Breast epithelium (tissue), 4 donors: ENCODE results near the gene DYRK3. TPM values are rescaled to one million over a fixed set of nuclear protein-coding genes. Genes with fewer than 3 reads are reported as not detected.

Source experiments
- DNase-seq, 2 donors: peaks; one replicate each; pipeline ENCODE4 v3.0.0-alpha.2; 2019; ENCODE audit warnings: low spot score in 2 of 2
- H3K27ac ChIP-seq, 2 donors: fragments of 200-600 bp; sonication (generic) in 1 of 2; one replicate each; pipeline ENCODE4 v1.5.1; 2016 to 2019; ENCODE audit warnings: mild to moderate bottlenecking in 1 of 2
- H3K27me3 ChIP-seq, 2 donors: fragments of 200-600 bp; sonication (generic) in 1 of 2; one replicate each; pipeline versions ENCODE4 v1.5.1 to v1.6.0; 2017 to 2019; ENCODE audit warnings: control low read depth in 1 of 2, mild to moderate bottlenecking in 1 of 2
- H3K36me3 ChIP-seq: fragments of 200-600 bp; one replicate; pipeline ENCODE4 v1.5.1; 2019
- H3K4me1 ChIP-seq, 2 donors: fragments of 200-600 bp; sonication (generic); one replicate each; pipeline ENCODE4 v1.5.1; 2016 to 2019; ENCODE audit warnings: control low read depth in 1 of 2
- H3K4me3 ChIP-seq, 3 donors: fragments of 200-600 bp; sonication (generic); 1 replicate in 2 of 3; 2 replicates in 1 of 3; pipeline ENCODE4 v1.5.1; 2016 to 2019; ENCODE audit warnings: mild to moderate bottlenecking in 3 of 3, moderate library complexity in 2 of 3
- H3K9me3 ChIP-seq, 2 donors: fragments of 200-600 bp; sonication (generic) in 1 of 2; one replicate each; pipeline ENCODE4 v1.5.1; 2016 to 2019; ENCODE audit warnings: control low read depth in 1 of 2
- POLR2A ChIP-seq: fragments of 450-650 bp; IDR thresholded peaks from one replicate; pipeline ENCODE4 v1.6.1; 2016; ENCODE audit warnings: antibody characterized with exemption, mild to moderate bottlenecking, moderate library complexity
- POLR2AphosphoS5 ChIP-seq, 3 donors: sonication (generic); formaldehyde crosslinking; IDR thresholded peaks; one replicate each; pipeline ENCODE4 v1.6.1; 2017; ENCODE audit warnings: antibody characterized with exemption in 3 of 3
- intact Hi-C: fragments of 100-400 bp; cut with DNase I; formaldehyde crosslinking; loops from one replicate; pipeline ENCODE4 v1.15.1; 2023; ENCODE audit warnings: low total_unique reads
- total RNA-seq, 3 donors: library from RNA; depleted of rRNA; stranded (reverse); fragments of >200 nt; gene quantifications; one replicate each; pipeline ENCODE4 v1.1.0, GENCODE V29; 2016
- TF ChIP-seq, protein P1 (sequence below), 3 donors: fragments of 450-650 bp; IDR thresholded peaks; one replicate each; pipeline ENCODE4 v1.5.1; 2016 to 2017; ENCODE audit warnings: antibody characterized with exemption in 3 of 3, mild to moderate bottlenecking in 3 of 3, moderate library complexity in 3 of 3

The DYRK3 gene
- total RNA-seq, 3 donors from 2014 or later, result 7.8 to 39.4 (median 14.1) TPM

DNA sequence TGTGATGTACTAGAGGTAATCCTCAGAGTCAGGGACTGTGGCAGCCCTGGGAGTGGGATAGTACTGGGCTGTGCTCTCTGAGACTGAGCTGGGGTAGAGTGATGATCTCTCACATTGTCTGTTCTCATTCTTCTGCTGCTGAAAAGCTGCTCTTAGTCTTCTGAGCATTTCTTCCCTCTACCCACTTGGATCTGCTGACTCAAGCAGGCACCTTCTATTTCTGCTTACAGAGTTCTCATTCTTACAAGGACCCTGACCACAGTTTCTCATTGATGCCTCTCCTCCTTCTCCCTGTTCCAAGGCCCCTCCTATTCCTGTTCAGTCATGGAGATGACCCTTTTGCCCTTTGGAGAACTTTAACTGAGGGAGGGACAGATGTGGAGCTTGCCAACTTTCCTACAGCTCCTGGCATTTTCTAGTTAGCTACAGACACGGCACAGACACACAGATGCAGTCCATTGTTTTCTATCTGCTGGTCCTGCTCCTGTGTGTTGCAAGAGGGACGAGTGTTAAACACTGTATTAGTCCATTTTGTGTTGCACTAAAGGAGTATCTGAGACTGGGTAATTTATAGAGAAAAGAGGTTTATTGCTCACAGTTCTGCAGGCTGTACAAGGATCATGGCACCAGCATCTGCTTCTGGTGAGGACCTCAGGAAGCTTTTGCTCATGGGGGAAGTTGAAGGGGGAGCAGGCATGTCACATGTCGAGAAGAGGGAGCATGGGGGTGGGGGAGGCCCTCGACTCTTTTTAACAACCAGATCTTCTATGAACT lies 61.7 kb downstream of the DYRK3 start:
- no peak for DNase-seq
- H3K27ac ChIP-seq, result no peak overlapping the region
- no peaks in the 10 kb centered on the region for H3K27me3 ChIP-seq
- H3K4me1 ChIP-seq, result peaks cover 19 to 21% of the 10 kb centered on the region in 2 donors
- intact Hi-C loops, result no loop called here
- no peaks in the 10 kb centered on the region for H3K9me3 ChIP-seq
- H3K4me3 ChIP-seq, result no peak overlapping the region
- TF ChIP-seq POLR2AphosphoS5 (IDR thresholded peaks at IDR 0.05) (no peak), POLR2A (no peak)
- TF ChIP-seq, protein P1, sequence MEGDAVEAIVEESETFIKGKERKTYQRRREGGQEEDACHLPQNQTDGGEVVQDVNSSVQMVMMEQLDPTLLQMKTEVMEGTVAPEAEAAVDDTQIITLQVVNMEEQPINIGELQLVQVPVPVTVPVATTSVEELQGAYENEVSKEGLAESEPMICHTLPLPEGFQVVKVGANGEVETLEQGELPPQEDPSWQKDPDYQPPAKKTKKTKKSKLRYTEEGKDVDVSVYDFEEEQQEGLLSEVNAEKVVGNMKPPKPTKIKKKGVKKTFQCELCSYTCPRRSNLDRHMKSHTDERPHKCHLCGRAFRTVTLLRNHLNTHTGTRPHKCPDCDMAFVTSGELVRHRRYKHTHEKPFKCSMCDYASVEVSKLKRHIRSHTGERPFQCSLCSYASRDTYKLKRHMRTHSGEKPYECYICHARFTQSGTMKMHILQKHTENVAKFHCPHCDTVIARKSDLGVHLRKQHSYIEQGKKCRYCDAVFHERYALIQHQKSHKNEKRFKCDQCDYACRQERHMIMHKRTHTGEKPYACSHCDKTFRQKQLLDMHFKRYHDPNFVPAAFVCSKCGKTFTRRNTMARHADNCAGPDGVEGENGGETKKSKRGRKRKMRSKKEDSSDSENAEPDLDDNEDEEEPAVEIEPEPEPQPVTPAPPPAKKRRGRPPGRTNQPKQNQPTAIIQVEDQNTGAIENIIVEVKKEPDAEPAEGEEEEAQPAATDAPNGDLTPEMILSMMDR (IDR thresholded peaks at IDR 0.05), result no peak
- no peaks in the 10 kb centered on the region for H3K36me3 ChIP-seq

DNA sequence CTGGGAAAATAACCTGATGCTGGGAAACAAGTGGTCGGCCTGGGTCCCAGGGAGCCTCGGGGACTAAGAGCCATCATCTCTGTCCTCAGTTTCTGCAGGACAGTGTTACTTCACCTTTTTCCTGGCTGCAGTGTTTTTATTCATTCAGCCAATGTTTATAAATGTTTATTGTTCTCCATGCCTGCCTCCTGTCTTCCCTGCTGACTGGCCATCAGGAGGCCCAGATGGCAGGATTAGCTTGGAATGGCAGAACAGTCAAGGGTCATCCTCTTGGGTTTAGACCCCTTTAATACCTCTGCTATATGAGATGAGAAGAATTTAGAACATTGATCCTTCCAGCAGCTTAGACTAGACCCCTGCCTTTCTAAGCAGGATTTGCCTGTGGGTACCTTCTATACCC lies 62.7 kb downstream of the DYRK3 start:
- H3K4me3 ChIP-seq, result no peak overlapping the region
- intact Hi-C loops, result no loop called here
- no peaks in the 10 kb centered on the region for H3K9me3 ChIP-seq
- DNase-seq, result no peak
- H3K27me3 ChIP-seq, result no peaks in the 10 kb centered on the region
- H3K27ac ChIP-seq, result no peak overlapping the region
- TF ChIP-seq POLR2A, result no peak
- H3K4me1 ChIP-seq, result peaks cover 19 to 20% of the 10 kb centered on the region in 2 donors
- no peaks in the 10 kb centered on the region for H3K36me3 ChIP-seq

Other genes with a start within 250 kb of the DYRK3 start
- gene IKBKE, start 165.1 kb upstream of the DYRK3 start, total RNA-seq, result 1 to 10 TPM; 4.4 to 4.9 (median 4.8) TPM
- 10 to 100 TPM; 11.0 to 17.0 (median 11.1) TPM for gene RASSF5, start 128.0 kb upstream of the DYRK3 start, total RNA-seq
- 10 to 100 TPM; 55.4 to 70.1 (median 68.6) TPM for gene EIF2D, start 23.1 kb upstream of the DYRK3 start, total RNA-seq
- 10 to 100 TPM; 47.4 to 69.2 (median 67.2) TPM for gene MAPKAPK2, start 49.4 kb downstream of the DYRK3 start, total RNA-seq
- gene IL19, start 135.2 kb downstream of the DYRK3 start, total RNA-seq, result not detected
- 1 to 10 TPM in 2 of 3 donors, under 1 TPM in 1; 0.98 to 5.3 (median 4.3) TPM for gene IL10, start 137.0 kb downstream of the DYRK3 start, total RNA-seq
- gene IL20, start 230.1 kb downstream of the DYRK3 start, total RNA-seq, result 1 to 10 TPM in 1 of 3 donors, not detected in 2; 1.5 TPM